ENCODE results near the gene A2ML1. TPM values are rescaled to one million over a fixed set of nuclear protein-coding genes. Genes with fewer than 3 reads are reported as not detected.

The A2ML1 gene
- total and polyA plus RNA-seq, 2 of the 4 experiments (the other 2 are of a cell fraction) = not detected

DNA sequence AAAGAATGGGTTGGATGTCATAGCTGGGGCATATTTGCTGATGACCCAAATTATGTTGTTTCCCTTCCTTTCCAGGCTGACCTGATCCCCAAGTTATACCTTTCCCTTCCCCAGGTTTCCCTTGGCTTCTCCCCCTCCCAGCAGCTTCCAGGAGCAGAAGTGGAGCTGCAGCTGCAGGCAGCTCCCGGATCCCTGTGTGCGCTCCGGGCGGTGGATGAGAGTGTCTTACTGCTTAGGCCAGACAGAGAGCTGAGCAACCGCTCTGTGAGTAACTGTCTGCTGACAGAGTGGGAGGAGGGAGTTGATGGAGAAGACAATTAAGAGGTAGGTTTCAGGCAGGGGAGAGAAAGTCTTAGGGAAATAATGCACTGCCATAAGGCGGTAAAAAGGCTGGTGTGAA, 25.0 kb downstream of the A2ML1 start:
- Histone ChIP-seq H4K5ac (ENCODE audit: low read depth, low read length) (no peak overlapping the region), H2BK20ac (ENCODE audit: low read depth, low read length) (no peak overlapping the region), H2BK15ac (ENCODE audit: low read depth, low read length) (no peak overlapping the region), H2BK120ac (ENCODE audit: low read depth, low read length) (no peak overlapping the region), H3K79me1 (ENCODE audit: low read depth in 1 of 2, low read length in 2 of 2) (no peaks in the 10 kb centered on the region), H3K18ac (ENCODE audit: low read depth, low read length) (no peak overlapping the region), H3K4ac (ENCODE audit: low read depth, low read length) (no peak overlapping the region), H3K27ac (ENCODE audit: insufficient read depth, low read length) (no peak overlapping the region), H3K23ac (ENCODE audit: low read depth, low read length) (no peak overlapping the region), H3K4me3 (ENCODE audit: insufficient read depth, low read depth, low read length) (no peak overlapping the region), H3K4me2 (ENCODE audit: low read depth, low read length) (no peak overlapping the region), H3K9me3 (ENCODE audit: control insufficient read depth, insufficient read depth, low read length) (no peaks in the 10 kb centered on the region), H3K14ac (replicated peaks; ENCODE audit: low read depth, low read length) (no peak overlapping the region), H3K27me3 (ENCODE audit: control insufficient read depth, insufficient read depth, low read length) (no peaks in the 10 kb centered on the region), H2AFZ (replicated peaks; ENCODE audit: low read length, poor library complexity) (no peak overlapping the region), H2AK5ac (ENCODE audit: low read depth, low read length) (no peak overlapping the region), H4K8ac (ENCODE audit: low read depth in 2 of 2, low read length in 2 of 2) (no peak overlapping the region), H2AK9ac (replicated peaks; ENCODE audit: low read depth, low read length, poor library complexity) (no peak overlapping the region), H3K9me1 (ENCODE audit: insufficient read depth, low read length) (no peaks in the 10 kb centered on the region), H4K91ac (ENCODE audit: insufficient read depth, low read depth, low read length) (no peak overlapping the region), H4K20me1 (ENCODE audit: insufficient read depth, low read length) (no peaks in the 10 kb centered on the region), H2BK5ac (ENCODE audit: low read depth, low read length, poor library complexity, severe bottlenecking) (no peak overlapping the region), H3K36me3 (ENCODE audit: control insufficient read depth, insufficient read depth, low read length) (no peaks in the 10 kb centered on the region), H3K9ac (ENCODE audit: low read depth, low read length) (no peak overlapping the region), H3K4me1 (ENCODE audit: control insufficient read depth, insufficient read depth, low read length) (no peaks in the 10 kb centered on the region), H3K56ac (ENCODE audit: extremely low read depth, insufficient read depth, low read length) (no peak overlapping the region)
- DNase-seq (no peak), ATAC-seq (ENCODE audit: low read depth) (no peak)
- no peak for TF ChIP-seq MAZ (IDR thresholded peaks at IDR 0.05; ENCODE audit: borderline replicate concordance, low read depth, low read length)
- TF ChIP-seq SMC3 (IDR thresholded peaks at IDR 0.05; ENCODE audit: low read depth, low read length) = no peak
- no peak for TF ChIP-seq NFE2L2 (IDR thresholded peaks at IDR 0.05; ENCODE audit: low read depth, low read length)
- TF ChIP-seq RFX5 (IDR thresholded peaks at IDR 0.05; ENCODE audit: low read depth, low read length) = no peak
- no peak for TF ChIP-seq POLR2A (IDR thresholded peaks at IDR 0.05; ENCODE audit: low read depth, low read length)
- TF ChIP-seq, protein P1, sequence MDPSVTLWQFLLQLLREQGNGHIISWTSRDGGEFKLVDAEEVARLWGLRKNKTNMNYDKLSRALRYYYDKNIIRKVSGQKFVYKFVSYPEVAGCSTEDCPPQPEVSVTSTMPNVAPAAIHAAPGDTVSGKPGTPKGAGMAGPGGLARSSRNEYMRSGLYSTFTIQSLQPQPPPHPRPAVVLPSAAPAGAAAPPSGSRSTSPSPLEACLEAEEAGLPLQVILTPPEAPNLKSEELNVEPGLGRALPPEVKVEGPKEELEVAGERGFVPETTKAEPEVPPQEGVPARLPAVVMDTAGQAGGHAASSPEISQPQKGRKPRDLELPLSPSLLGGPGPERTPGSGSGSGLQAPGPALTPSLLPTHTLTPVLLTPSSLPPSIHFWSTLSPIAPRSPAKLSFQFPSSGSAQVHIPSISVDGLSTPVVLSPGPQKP (IDR thresholded peaks at IDR 0.05; ENCODE audit: borderline replicate concordance, low read depth, low read length) = no peak
- no peak for TF ChIP-seq FOS (IDR thresholded peaks at IDR 0.05; ENCODE audit: low read depth, low read length)
- dilution Hi-C loops (cut with HindIII; ENCODE audit: low sequenced_read_pairs, unreplicated experiment) = no loop called here
- intact Hi-C loops (cut with micrococcal nuclease) = no loop called here
- ChIA-PET CTCF (no interaction called here), POLR2A (ENCODE audit: unreplicated experiment) (no interaction called here)
- WGBS, 2 experiments (ENCODE audit: extremely low coverage in 2 of 2, insufficient read length in 1 of 2) = 75% methylated on average over 2 of the region's 6 CpGs; no CpG with 5 or more reads in 1 of the 2 experiments
- no TSS peak for BruUV-seq (replicated peaks)
- in situ Hi-C loops (cut with MboI; ENCODE audit: low sequenced_read_pairs) = no loop called here
